Measurements from ENCODE around the gene EMC9.

EMC9 gene

GRCh38 chr14:24092505-24093206, 48.7 kb downstream of the EMC9 start:
- DNase-seq, result no peak

GRCh38 chr14:24092110-24092504, 49.3 kb downstream of the EMC9 start:
- no peak for DNase-seq

GRCh38 chr14:24089890-24090289, 51.5 kb downstream of the EMC9 start:
- no peak for DNase-seq

Measured in amygdala (tissue), 56 donors.